ENCODE data around the gene NDUFS7. TPM values are rescaled to one million over a fixed set of nuclear protein-coding genes. Genes with fewer than 3 reads are reported as not detected.

NDUFS7 gene
- total and polyA plus RNA-seq, 9 of the 15 experiments (the other 6 are each of a cell fraction or from before 2014, with no cell fraction given), result 6.0 to 271 (median 60.6) TPM

DNA sequence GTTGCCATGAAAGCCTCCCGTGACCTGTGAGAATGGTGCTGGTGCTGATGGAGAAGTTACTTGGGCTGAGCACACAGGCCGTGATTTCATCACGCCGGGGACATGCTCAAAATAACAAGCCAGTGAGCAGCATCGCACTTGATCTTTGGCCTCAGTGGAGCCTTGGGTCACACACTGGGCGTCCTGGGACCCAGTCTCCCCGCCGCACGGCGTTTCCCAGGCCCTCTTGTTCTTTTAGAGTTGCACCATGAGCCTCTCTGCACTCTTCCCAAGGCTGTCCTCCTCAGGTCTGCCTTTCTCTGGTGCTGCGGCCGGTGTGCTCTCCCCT, 9.5 kb upstream of the NDUFS7 start:
- DNase-seq (ENCODE audit: extremely low read depth in 1 of 4, low spot score in 3 of 4), result no peak
- WGBS (ENCODE audit: insufficient coverage, low coverage, missing lambda C conversion rate), result 91% methylated on average over 12 of the region's 12 CpGs
- H3K4me1 ChIP-seq (replicated peaks in 1 of 2; ENCODE audit: control insufficient read depth in 2 of 2, insufficient read depth in 2 of 2, low read length in 2 of 2), result peaks cover 0 to 50% of the 10 kb centered on the region in 2 experiments; a peak in 2 of 5 replicates
- H3K79me2 ChIP-seq (ENCODE audit: control insufficient read depth, insufficient read depth, low read length), result no peaks in the 10 kb centered on the region
- H3K27ac ChIP-seq (ENCODE audit: extremely low read depth, low read depth, low read length), result no peak overlapping the region
- no TSS peak for BruUV-seq (replicated peaks)
- no peak for ATAC-seq
- H3K4me2 ChIP-seq (ENCODE audit: insufficient read depth, low read length), result no peak overlapping the region
- intact Hi-C loops (cut with micrococcal nuclease) (no loop called here), in situ Hi-C loops (cut with MboI) (no loop called here)
- H3K9ac ChIP-seq (ENCODE audit: insufficient read depth in 1 of 2, low read depth in 2 of 2, low read length in 2 of 2), result peak overlapping the region in 1 of 2 experiments; percentile 37; a peak in 1 of 4 replicates
- H3K4me3 ChIP-seq, result no peak overlapping the region
- peaks cover 67% of the 10 kb centered on the region for H3K36me3 ChIP-seq (ENCODE audit: control insufficient read depth, insufficient read depth, low read length)
- ChIA-PET CTCF (ENCODE audit: low intra/inter-chr PET ratio) (no interaction called here), POLR2A (interaction anchor here (1.1 to 1.6 kb wide), 2 partner anchors 9 to 20 kb away, joined by 3 to 4 read pairs; partner anchors contain the start of gene NDUFS7)
- no peaks in the 10 kb centered on the region for H3K9me3 ChIP-seq (replicated peaks; ENCODE audit: control insufficient read depth, insufficient read depth, low read depth, low read length)
- FAIRE-seq, result no peak
- no peaks in the 10 kb centered on the region for H4K20me1 ChIP-seq (replicated peaks; ENCODE audit: control insufficient read depth, insufficient read depth, low read length)
- no peaks in the 10 kb centered on the region for H3K27me3 ChIP-seq (ENCODE audit: control insufficient read depth in 2 of 2, insufficient read depth in 2 of 2, low read length in 2 of 2)
- H2AFZ ChIP-seq (ENCODE audit: low read depth, low read length), result no peak overlapping the region
- no peaks in the 10 kb centered on the region for H3K9me1 ChIP-seq (ENCODE audit: control insufficient read depth, insufficient read depth, low read length)
- TF ChIP-seq ASH1L (IDR thresholded peaks at IDR 0.05; ENCODE audit: borderline replicate concordance, low read depth, partially characterized antibody) (no peak), C11orf30 (IDR thresholded peaks at IDR 0.05; ENCODE audit: low read depth) (no peak), ZNF175 (CRISPR knock-in tag; IDR thresholded peaks at IDR 0.05; ENCODE audit: low read depth) (no peak), KLF6 (CRISPR knock-in tag; IDR thresholded peaks at IDR 0.05; ENCODE audit: borderline replicate concordance) (no peak), TCF7L2 (IDR thresholded peaks at IDR 0.05; ENCODE audit: low read depth, low read length) (no peak), ETS2 (tag; IDR thresholded peaks at IDR 0.05; ENCODE audit: borderline replicate concordance, poor library complexity, severe bottlenecking) (no peak), DMBX1 (CRISPR knock-in tag; IDR thresholded peaks at IDR 0.05; ENCODE audit: borderline replicate concordance) (no peak), POLR3A (IDR thresholded peaks at IDR 0.05; ENCODE audit: borderline replicate concordance, extremely low read depth, insufficient read depth, insufficient read length) (no peak), CHD2 (IDR thresholded peaks at IDR 0.05; ENCODE audit: low read depth, low read length) (no peak), FOXP1 (CRISPR knock-in tag; IDR thresholded peaks at IDR 0.05) (no peak), TAF15 (IDR thresholded peaks at IDR 0.05; ENCODE audit: low read depth, low read length) (no peak), MYNN (IDR thresholded peaks at IDR 0.05) (no peak), MYNN (CRISPR knock-in tag; IDR thresholded peaks at IDR 0.05) (no peak), PHTF2 (CRISPR knock-in tag; IDR thresholded peaks at IDR 0.05) (no peak)
- TF ChIP-seq, protein P1, sequence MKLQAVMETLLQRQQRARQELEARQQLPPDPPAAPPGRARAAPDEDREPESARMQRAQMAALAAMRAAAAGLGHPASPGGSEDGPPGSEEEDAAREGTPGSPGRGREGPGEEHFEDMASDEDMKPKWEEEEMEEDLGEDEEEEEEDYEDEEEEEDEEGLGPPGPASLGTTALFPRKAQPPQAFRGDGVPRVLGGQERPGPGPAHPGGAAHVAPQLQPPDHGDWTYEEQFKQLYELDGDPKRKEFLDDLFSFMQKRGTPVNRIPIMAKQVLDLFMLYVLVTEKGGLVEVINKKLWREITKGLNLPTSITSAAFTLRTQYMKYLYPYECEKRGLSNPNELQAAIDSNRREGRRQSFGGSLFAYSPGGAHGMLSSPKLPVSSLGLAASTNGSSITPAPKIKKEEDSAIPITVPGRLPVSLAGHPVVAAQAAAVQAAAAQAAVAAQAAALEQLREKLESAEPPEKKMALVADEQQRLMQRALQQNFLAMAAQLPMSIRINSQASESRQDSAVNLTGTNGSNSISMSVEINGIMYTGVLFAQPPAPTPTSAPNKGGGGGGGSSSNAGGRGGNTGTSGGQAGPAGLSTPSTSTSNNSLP (IDR thresholded peaks at IDR 0.05; ENCODE audit: borderline replicate concordance, low read depth, low read length), result no peak
- TF ChIP-seq, protein P2, sequence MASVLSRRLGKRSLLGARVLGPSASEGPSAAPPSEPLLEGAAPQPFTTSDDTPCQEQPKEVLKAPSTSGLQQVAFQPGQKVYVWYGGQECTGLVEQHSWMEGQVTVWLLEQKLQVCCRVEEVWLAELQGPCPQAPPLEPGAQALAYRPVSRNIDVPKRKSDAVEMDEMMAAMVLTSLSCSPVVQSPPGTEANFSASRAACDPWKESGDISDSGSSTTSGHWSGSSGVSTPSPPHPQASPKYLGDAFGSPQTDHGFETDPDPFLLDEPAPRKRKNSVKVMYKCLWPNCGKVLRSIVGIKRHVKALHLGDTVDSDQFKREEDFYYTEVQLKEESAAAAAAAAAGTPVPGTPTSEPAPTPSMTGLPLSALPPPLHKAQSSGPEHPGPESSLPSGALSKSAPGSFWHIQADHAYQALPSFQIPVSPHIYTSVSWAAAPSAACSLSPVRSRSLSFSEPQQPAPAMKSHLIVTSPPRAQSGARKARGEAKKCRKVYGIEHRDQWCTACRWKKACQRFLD (CRISPR knock-in tag; IDR thresholded peaks at IDR 0.05), result no peak
- TF ChIP-seq, protein P3, sequence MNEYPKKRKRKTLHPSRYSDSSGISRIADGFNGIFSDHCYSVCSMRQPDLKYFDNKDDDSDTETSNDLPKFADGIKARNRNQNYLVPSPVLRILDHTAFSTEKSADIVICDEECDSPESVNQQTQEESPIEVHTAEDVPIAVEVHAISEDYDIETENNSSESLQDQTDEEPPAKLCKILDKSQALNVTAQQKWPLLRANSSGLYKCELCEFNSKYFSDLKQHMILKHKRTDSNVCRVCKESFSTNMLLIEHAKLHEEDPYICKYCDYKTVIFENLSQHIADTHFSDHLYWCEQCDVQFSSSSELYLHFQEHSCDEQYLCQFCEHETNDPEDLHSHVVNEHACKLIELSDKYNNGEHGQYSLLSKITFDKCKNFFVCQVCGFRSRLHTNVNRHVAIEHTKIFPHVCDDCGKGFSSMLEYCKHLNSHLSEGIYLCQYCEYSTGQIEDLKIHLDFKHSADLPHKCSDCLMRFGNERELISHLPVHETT (CRISPR knock-in tag; conservative IDR thresholded peaks at IDR 0.05 in 1 of 2, IDR thresholded peaks at IDR 0.05 in 1 of 2), result no peak
